ENCODE results near the gene DLG4.

The DLG4 gene

GRCh38 chr17:7233701-7234082 is 14.1 kb upstream of the DLG4 start:
- H3K9ac ChIP-seq, result peak overlapping the region; percentile 38
- H3K4me3 ChIP-seq (ENCODE audit: low read depth, low read length), result peak overlapping the region; percentile 83
- H3K4me1 ChIP-seq, result peaks cover 14% of the 10 kb centered on the region
- H3K9me3 ChIP-seq (ENCODE audit: control insufficient read depth, low read length), result no peaks in the 10 kb centered on the region
- H3K27me3 ChIP-seq (ENCODE audit: control insufficient read depth, insufficient read depth, low read length), result no peaks in the 10 kb centered on the region
- peak overlapping the region; percentile 84 for H2AFZ ChIP-seq
- no peaks in the 10 kb centered on the region for H3K36me3 ChIP-seq (ENCODE audit: control insufficient read depth, insufficient read depth, low read length)
- peak overlapping the region; percentile 82 for H3K27ac ChIP-seq
- no peak for TF ChIP-seq CTCF (IDR thresholded peaks at IDR 0.05)
- H3K4me2 ChIP-seq (ENCODE audit: low read length), result peak overlapping the region; percentile 72
- peaks cover 43% of the 10 kb centered on the region for H3K79me2 ChIP-seq

- H3K36me3 ChIP-seq (ENCODE audit: control insufficient read depth, insufficient read depth, low read length), result no peaks in the 10 kb centered on the region
- H3K4me2 ChIP-seq (ENCODE audit: low read length), result peak overlapping the region; percentile 34
- no peak overlapping the region for H3K4me3 ChIP-seq (ENCODE audit: low read depth, low read length)
- H3K9me3 ChIP-seq (ENCODE audit: control insufficient read depth, low read length), result no peaks in the 10 kb centered on the region
- peaks cover 46% of the 10 kb centered on the region for H3K79me2 ChIP-seq
- peaks cover 14% of the 10 kb centered on the region for H3K4me1 ChIP-seq
- TF ChIP-seq CTCF (IDR thresholded peaks at IDR 0.05), result no peak
- no peak overlapping the region for H3K9ac ChIP-seq
- no peak overlapping the region for H3K27ac ChIP-seq
- H3K27me3 ChIP-seq (ENCODE audit: control insufficient read depth, insufficient read depth, low read length), result no peaks in the 10 kb centered on the region
- no peak overlapping the region for H2AFZ ChIP-seq
Measured at GRCh38 chr17:7232114-7232513, 12.5 kb upstream of the DLG4 start.

- Histone ChIP-seq H3K4me2 (ENCODE audit: low read length) (no peak overlapping the region), H2AFZ (no peak overlapping the region), H3K27ac (no peak overlapping the region), H3K79me2 (peaks cover 49% of the 10 kb centered on the region), H3K4me1 (peaks cover 14% of the 10 kb centered on the region), H3K36me3 (ENCODE audit: control insufficient read depth, insufficient read depth, low read length) (no peaks in the 10 kb centered on the region), H3K4me3 (ENCODE audit: low read depth, low read length) (no peak overlapping the region), H3K9ac (no peak overlapping the region), H3K27me3 (ENCODE audit: control insufficient read depth, insufficient read depth, low read length) (no peaks in the 10 kb centered on the region), H3K9me3 (ENCODE audit: control insufficient read depth, low read length) (no peaks in the 10 kb centered on the region)
- TF ChIP-seq CTCF (IDR thresholded peaks at IDR 0.05), result no peak
Measured at GRCh38 chr17:7229504-7229903, 9.9 kb upstream of the DLG4 start.

- H3K9ac ChIP-seq, result no peak overlapping the region
- H3K4me2 ChIP-seq (ENCODE audit: low read length), result no peak overlapping the region
- no peak overlapping the region for H3K4me3 ChIP-seq (ENCODE audit: low read depth, low read length)
- H3K27me3 ChIP-seq (ENCODE audit: control insufficient read depth, insufficient read depth, low read length), result no peaks in the 10 kb centered on the region
- H2AFZ ChIP-seq, result no peak overlapping the region
- TF ChIP-seq CTCF (IDR thresholded peaks at IDR 0.05), result no peak
- peaks cover 15% of the 10 kb centered on the region for H3K4me1 ChIP-seq
- H3K9me3 ChIP-seq (ENCODE audit: control insufficient read depth, low read length), result no peaks in the 10 kb centered on the region
- no peak overlapping the region for H3K27ac ChIP-seq
- no peaks in the 10 kb centered on the region for H3K36me3 ChIP-seq (ENCODE audit: control insufficient read depth, insufficient read depth, low read length)
- H3K79me2 ChIP-seq, result peaks cover 48% of the 10 kb centered on the region
Measured at GRCh38 chr17:7228920-7229319, 9.3 kb upstream of the DLG4 start.
